Stimulated activated CD4-positive, alpha-beta T cell treated with anti-CD3 and anti-CD28 coated beads, Interleukin-1b, Interleukin-23, amount 100 ng/mL, for 48 hours (primary cell): ENCODE data around the gene NINL.
"Not testable (repeated sequence)": the region's sequence is repeated elsewhere in the genome, so short reads cannot be mapped to it uniquely, and the experiment has no call there.

Source experiments
- DNase-seq: peaks from one replicate; pipeline ENCODE4 v3.0.0-alpha.2; 2020

The NINL gene

GRCh38 chr20:25551413-25552215 lies 33.7 kb downstream of the NINL start:
- DNase-seq, result no peak

- DNase-seq, result not testable (repeated sequence)
These were observed 34.5 kb downstream of the NINL start for GRCh38 chr20:25550645-25551337.

GRCh38 chr20:25549843-25550477 lies 35.4 kb downstream of the NINL start:
- no peak for DNase-seq

- no peak for DNase-seq
These were observed 36.1 kb downstream of the NINL start for GRCh38 chr20:25549172-25549773.

GRCh38 chr20:25548613-25549086 lies 36.7 kb downstream of the NINL start:
- no peak for DNase-seq

GRCh38 chr20:25547999-25548398 lies 37.3 kb downstream of the NINL start:
- DNase-seq, result no peak

- no peak for DNase-seq
These were observed 38.3 kb downstream of the NINL start for GRCh38 chr20:25547063-25547462.

GRCh38 chr20:25546048-25546447 lies 39.3 kb downstream of the NINL start:
- DNase-seq, result no peak

- DNase-seq, result no peak
These were observed 40.2 kb downstream of the NINL start for GRCh38 chr20:25545171-25545570.

- DNase-seq, result no peak
These were observed 40.6 kb downstream of the NINL start for GRCh38 chr20:25544734-25545133.

- DNase-seq, result no peak
These were observed 41.0 kb downstream of the NINL start for GRCh38 chr20:25544311-25544710.

GRCh38 chr20:25543068-25543467 lies 42.3 kb downstream of the NINL start:
- DNase-seq, result no peak

- no peak for DNase-seq
These were observed 43.7 kb downstream of the NINL start for GRCh38 chr20:25541676-25542075.

- no peak for DNase-seq
These were observed 45.3 kb downstream of the NINL start for GRCh38 chr20:25539742-25540672.

GRCh38 chr20:25538838-25539665 lies 46.3 kb downstream of the NINL start:
- no peak for DNase-seq

- no peak for DNase-seq
These were observed 47.4 kb downstream of the NINL start for GRCh38 chr20:25537890-25538289.

- DNase-seq, result no peak
These were observed 49.6 kb downstream of the NINL start for GRCh38 chr20:25535762-25536161.

GRCh38 chr20:25534845-25535244 lies 50.5 kb downstream of the NINL start:
- DNase-seq, result no peak

- no peak for DNase-seq
These were observed 51.2 kb downstream of the NINL start for GRCh38 chr20:25533920-25534700.

- no peak for DNase-seq
These were observed 52.4 kb downstream of the NINL start for GRCh38 chr20:25532971-25533391.
